Skin epidermis (tissue), 12 donors: ENCODE measurements around the gene UCK2.
A peak's percentile ranks its signal among the peaks of the same experiment; 100 is the strongest.

Source experiments
- H3K27ac ChIP-seq, 21 experiments: fragments of 200-600 bp; sonication (generic) in 11 of 21; one replicate each; pipeline ENCODE4 v1.5.0; 2020; ENCODE audit warnings: mild to moderate bottlenecking in 3 of 21, inconsistent platforms in 2 of 21, moderate library complexity in 2 of 21
- H3K4me3 ChIP-seq, 7 experiments: fragments of 200-600 bp; sonication (generic) in 2 of 7; one replicate each; pipeline ENCODE4 v1.5.0; 2020; ENCODE audit warnings: inconsistent platforms in 2 of 7, mild to moderate bottlenecking in 2 of 7, moderate library complexity in 1 of 7

The UCK2 gene

GRCh38 chr1:165875171-165875570 is 47.8 kb downstream of the UCK2 start:
- Histone ChIP-seq H3K27ac (no peak overlapping the region), H3K4me3 (no peak overlapping the region)

- Histone ChIP-seq H3K4me3 (no peak overlapping the region), H3K27ac (no peak overlapping the region)
Observed at GRCh38 chr1:165875604-165876003, 48.2 kb downstream of the UCK2 start.

GRCh38 chr1:165876121-165876520 is 48.7 kb downstream of the UCK2 start:
- Histone ChIP-seq H3K27ac (no peak overlapping the region), H3K4me3 (no peak overlapping the region)

GRCh38 chr1:165877411-165877810 is 50.0 kb downstream of the UCK2 start:
- Histone ChIP-seq H3K4me3 (no peak overlapping the region), H3K27ac (no peak overlapping the region)

GRCh38 chr1:165877940-165878556 is 50.6 kb downstream of the UCK2 start:
- H3K27ac ChIP-seq: no peak overlapping the region

GRCh38 chr1:165879946-165880345 is 52.5 kb downstream of the UCK2 start:
- H3K27ac ChIP-seq: no peak overlapping the region

More at GRCh38 chr1:165877940-165878556, 50.6 kb downstream of the UCK2 start:
- no peak overlapping the region for H3K4me3 ChIP-seq

GRCh38 chr1:165880993-165881392 is 53.6 kb downstream of the UCK2 start:
- Histone ChIP-seq H3K27ac (no peak overlapping the region), H3K4me3 (no peak overlapping the region)

More at GRCh38 chr1:165879946-165880345, 52.5 kb downstream of the UCK2 start:
- H3K4me3 ChIP-seq: no peak overlapping the region

- H3K27ac ChIP-seq: no peak overlapping the region
- H3K4me3 ChIP-seq: no peak overlapping the region
Observed at GRCh38 chr1:165882168-165882837, 54.9 kb downstream of the UCK2 start.

GRCh38 chr1:165883056-165883455 is 55.6 kb downstream of the UCK2 start:
- peak overlapping the region in 1 of 21 experiments; percentile 28 for H3K27ac ChIP-seq
- H3K4me3 ChIP-seq: no peak overlapping the region

- H3K27ac ChIP-seq: peak overlapping the region in 10 of 21 experiments; percentile 6 to 76 (median 20)
- no peak overlapping the region for H3K4me3 ChIP-seq
Observed at GRCh38 chr1:165884009-165884689, 56.7 kb downstream of the UCK2 start.

- no peak overlapping the region for H3K4me3 ChIP-seq
- peak overlapping the region in 10 of 21 experiments; percentile 3 to 76 (median 20) for H3K27ac ChIP-seq
Observed at GRCh38 chr1:165884690-165885304, 57.4 kb downstream of the UCK2 start.

- Histone ChIP-seq H3K27ac (peak overlapping the region in 4 of 21 experiments; percentile 3 to 76 (median 44)), H3K4me3 (no peak overlapping the region)
Observed at GRCh38 chr1:165885305-165885694, 57.9 kb downstream of the UCK2 start.

GRCh38 chr1:165886193-165886592 is 58.8 kb downstream of the UCK2 start:
- H3K4me3 ChIP-seq: no peak overlapping the region
- H3K27ac ChIP-seq: peak overlapping the region in 1 of 21 experiments; percentile 21

- H3K27ac ChIP-seq: peak overlapping the region in 1 of 21 experiments; percentile 3
Observed at GRCh38 chr1:165886983-165887382, 59.6 kb downstream of the UCK2 start.

GRCh38 chr1:165887877-165888551 is 60.6 kb downstream of the UCK2 start:
- Histone ChIP-seq H3K27ac (peak overlapping the region in 9 of 21 experiments; percentile 16 to 64 (median 35)), H3K4me3 (no peak overlapping the region)

More at GRCh38 chr1:165886983-165887382, 59.6 kb downstream of the UCK2 start:
- no peak overlapping the region for H3K4me3 ChIP-seq

GRCh38 chr1:165888552-165888920 is 61.1 kb downstream of the UCK2 start:
- Histone ChIP-seq H3K4me3 (no peak overlapping the region), H3K27ac (peak overlapping the region in 7 of 21 experiments; percentile 21 to 64 (median 35))

GRCh38 chr1:165890684-165891083 is 63.3 kb downstream of the UCK2 start:
- H3K27ac ChIP-seq: no peak overlapping the region
- H3K4me3 ChIP-seq: no peak overlapping the region

- no peak overlapping the region for H3K27ac ChIP-seq
- no peak overlapping the region for H3K4me3 ChIP-seq
Observed at GRCh38 chr1:165891111-165891860, 63.9 kb downstream of the UCK2 start.

- Histone ChIP-seq H3K27ac (no peak overlapping the region), H3K4me3 (no peak overlapping the region)
Observed at GRCh38 chr1:165892935-165893334, 65.5 kb downstream of the UCK2 start.
